Stimulated activated CD8-positive, alpha-beta memory T cell treated with anti-CD3 and anti-CD28 coated beads, Interleukin-7, amount 100 ng/mL, for 4 hours (primary cell): Measurements from ENCODE around the gene RBFOX2.
"Not testable (repeated sequence)": the region's sequence is repeated elsewhere in the genome, so short reads cannot be mapped to it uniquely, and the experiment has no call there.

Source experiments
- DNase-seq, 2 donors: peaks; one replicate each; pipeline ENCODE4 v3.0.0-alpha.2; 2020; ENCODE audit warnings: low read depth in 2 of 2

Gene RBFOX2

GRCh38 chr22:36008565-36008964 lies 20.1 kb downstream of the RBFOX2 start:
- DNase-seq: no peak

DNA sequence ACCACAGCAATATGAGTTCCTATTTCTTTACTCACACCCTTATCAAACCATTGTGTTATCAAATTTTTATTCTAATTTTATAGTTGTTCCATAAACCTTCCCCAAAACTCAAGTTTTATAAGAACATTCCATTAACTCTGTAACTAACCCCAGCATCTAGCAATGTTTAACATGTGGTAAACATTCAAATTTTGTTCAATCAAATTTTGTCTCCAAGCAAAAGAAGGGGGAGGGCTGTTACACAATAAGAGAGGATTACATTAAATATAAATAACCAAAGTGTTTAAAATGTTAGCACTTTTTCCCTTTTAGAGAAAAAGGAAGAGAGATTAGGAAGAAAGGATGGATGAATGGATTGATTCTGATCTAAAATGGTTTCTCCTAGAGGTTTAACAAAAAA lies 20.5 kb downstream of the RBFOX2 start:
- DNase-seq: no peak

- DNase-seq: no peak
These were observed 24.5 kb downstream of the RBFOX2 start for GRCh38 chr22:36003972-36004674.

- DNase-seq: no peak
These were observed 25.8 kb downstream of the RBFOX2 start for GRCh38 chr22:36002718-36003260.

DNA sequence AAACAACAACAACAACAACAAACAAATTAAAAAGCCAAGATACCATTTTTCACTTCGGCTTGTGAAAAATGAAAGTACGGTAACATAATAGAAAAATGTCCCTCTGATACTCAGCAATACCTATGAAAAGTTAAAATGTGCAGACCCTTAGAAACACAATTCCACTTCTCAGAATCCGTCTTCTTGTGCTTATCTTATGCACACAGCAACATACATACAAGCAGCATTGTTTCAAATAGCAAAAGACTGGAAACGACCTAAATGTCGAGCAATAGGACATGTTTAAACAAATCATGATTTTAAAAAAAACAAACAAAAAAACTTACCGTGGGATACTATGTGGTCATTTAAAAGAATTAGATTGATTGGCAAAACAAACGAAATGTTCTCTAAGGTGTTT lies 26.5 kb downstream of the RBFOX2 start:
- no peak for DNase-seq

DNA sequence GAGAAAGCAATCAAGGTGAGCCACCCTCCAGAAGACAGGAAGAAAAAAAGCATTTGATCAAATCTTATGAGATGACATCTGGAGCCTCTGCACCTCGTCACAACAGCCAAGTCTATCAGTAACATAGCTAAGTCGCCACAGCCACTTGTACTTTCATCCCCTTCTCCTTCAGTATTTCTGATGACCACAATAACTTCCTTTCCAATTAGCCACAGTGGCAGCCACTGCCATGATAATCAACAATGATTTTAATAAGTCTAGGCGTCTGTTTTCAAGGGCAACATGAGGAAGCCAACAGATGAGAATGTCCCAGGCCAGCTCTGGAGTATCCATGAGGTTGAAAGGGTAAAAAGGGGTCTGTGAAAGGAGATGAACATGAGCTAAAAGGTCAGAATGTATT lies 29.9 kb downstream of the RBFOX2 start:
- DNase-seq: no peak

- DNase-seq: no peak
These were observed 31.2 kb downstream of the RBFOX2 start for GRCh38 chr22:35997438-35997837.

DNA sequence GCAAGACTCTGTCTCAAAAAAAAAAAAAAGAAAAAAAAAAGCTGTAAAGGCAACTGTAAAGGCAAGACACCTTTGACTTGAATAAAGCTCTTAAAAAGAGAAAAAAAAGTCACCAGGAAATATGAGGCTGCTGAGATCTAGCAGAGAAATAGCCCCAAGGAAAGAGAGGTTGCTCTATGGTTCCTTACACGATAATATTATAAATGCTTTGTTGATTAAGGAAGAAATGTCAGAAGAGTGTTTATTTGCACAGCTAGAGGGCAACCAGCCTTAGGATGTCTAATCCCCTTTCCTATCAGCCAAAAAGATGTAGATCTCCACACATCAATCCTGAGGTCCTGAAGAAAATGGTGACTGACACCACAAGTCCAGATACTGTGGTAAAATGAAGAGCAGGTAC lies 32.0 kb downstream of the RBFOX2 start:
- no peak for DNase-seq

GRCh38 chr22:35995772-35996171 lies 32.9 kb downstream of the RBFOX2 start:
- no peak for DNase-seq

- DNase-seq: no peak
These were observed 33.3 kb downstream of the RBFOX2 start for GRCh38 chr22:35995348-35995747.

GRCh38 chr22:35993727-35994126 lies 34.9 kb downstream of the RBFOX2 start:
- DNase-seq: not testable (repeated sequence)

DNA sequence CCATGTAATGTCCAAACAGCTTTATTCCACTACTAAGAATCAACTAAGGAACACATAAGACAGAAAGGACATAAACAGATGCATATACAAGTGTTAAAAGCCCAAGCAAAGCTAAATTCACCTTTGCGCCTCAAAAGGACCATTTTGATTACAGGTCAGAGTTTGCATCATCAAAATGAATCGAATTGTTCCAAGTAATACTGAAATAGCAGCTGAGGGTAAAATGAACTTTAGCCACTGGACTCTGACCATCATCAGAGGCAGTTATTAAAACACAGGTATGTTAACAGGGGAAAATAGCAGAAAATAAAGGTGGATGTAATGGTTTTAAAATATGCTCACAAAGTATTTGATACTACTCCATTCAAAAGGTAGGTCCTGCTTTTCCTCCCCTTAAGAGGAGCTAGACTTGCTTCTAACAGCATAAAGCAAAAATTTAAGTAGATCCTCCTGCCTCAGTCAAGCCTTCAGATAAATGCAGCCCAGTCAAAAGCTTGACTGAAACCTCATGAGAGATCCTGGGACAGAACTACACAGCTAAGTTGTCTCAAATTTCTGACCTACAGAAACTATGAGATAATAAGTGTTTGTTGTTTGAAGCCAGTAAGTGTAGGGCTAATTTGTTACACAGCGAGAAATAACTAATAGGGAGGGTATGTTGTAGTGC lies 35.4 kb downstream of the RBFOX2 start:
- DNase-seq: no peak

GRCh38 chr22:35991168-35991567 lies 37.5 kb downstream of the RBFOX2 start:
- no peak for DNase-seq

GRCh38 chr22:35988030-35988429 lies 40.6 kb downstream of the RBFOX2 start:
- DNase-seq: no peak

GRCh38 chr22:35987487-35987886 lies 41.1 kb downstream of the RBFOX2 start:
- DNase-seq: no peak

DNA sequence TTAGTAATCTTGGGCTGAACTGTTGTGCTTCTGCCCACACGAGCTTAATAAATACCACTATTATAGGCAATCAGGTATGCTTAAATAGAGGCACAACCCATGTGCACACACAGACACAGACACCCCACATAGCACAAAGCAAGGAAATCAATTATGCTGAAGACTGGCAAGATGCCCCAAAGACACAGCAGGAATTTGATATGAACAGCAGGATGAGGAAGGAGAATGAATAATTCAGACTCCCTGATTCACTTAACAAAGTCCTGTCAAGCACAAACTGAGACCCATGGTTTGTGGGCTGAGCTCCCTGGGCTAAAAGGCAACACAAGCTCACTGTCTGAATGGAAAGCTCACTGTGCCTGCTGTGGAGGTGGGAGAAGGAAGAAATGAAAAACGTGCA lies 42.5 kb downstream of the RBFOX2 start:
- no peak for DNase-seq

DNA sequence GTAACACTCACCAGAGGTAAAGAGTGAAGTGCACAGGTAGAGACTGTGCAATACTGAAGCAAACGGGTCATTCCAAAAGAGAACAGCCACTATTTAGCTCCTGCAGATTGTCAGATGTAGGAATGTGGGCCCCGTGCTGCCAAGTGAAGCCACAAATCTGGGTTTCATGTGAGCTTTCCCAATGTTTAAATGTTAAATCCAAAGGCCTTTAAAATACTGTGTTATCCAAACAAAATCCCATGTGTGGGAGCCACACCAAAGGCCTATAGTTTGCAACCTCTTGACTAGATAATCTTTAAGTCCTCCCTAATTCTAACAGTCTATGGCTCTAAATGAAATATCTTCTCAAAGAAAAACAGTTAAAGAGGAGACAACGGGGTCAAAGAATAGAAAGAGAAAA lies 43.3 kb downstream of the RBFOX2 start:
- DNase-seq: no peak

DNA sequence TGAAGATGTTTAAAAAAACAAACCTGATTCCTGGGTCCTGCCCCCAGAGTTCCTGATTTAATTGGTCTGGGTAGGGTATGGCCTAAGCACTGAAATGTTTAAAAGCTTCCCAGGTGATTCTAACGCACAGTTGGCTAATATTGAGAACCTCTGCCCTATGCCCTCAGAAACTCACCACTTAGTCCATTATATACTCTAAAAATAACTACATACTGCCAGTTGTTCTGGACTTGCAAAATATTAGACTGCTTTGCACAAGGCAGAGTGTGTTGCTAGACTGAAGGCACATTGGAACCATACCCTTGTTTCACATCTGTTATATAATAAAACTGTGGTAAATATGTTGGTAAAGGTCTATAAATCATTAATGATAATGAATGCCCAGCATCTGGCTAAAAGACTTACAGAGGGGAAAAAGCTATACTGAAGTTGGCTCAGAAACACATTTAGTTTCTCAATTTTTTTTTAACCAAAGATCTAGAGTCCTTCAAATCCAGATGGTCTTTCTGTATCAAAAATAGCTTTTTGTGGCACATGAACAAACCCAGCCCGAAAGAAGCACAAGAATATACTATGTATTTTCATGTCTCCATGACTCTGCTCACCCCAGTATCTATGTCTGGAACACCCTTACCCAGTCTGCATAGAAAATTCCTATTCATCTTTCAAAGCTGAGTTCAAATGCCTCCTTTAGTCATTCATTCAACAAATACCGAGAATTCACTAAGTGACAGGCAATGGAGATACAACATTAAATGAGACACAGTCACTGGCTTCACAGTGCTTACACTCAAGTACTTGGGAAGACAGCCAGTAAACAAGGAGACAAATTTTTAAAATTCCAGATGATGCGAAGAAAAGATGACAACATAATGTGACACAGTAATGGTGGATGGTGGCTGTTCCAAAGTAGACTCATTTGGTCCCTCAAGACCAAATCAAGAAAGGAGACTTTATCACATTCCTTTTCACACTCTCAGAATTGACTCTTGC lies 44.1 kb downstream of the RBFOX2 start:
- no peak for DNase-seq

DNA sequence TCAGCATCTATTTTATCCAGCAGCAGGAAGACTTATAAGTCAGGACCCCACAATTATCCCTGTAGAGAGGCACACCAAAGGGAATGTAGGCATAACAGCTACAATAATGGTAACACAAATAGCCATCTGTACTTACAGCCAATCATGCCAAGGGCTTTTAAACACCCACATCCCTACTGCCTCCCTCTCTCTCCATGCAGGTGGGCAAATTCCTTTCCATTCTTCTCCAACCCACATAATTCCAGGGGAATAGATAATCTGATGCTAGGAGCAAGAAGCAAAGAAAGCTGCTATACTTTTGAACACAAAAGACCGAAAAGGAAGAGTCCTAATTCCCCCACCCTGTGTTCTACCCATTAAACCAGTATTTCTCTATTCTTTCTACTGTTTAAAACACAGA lies 46.7 kb downstream of the RBFOX2 start:
- no peak for DNase-seq

GRCh38 chr22:35978889-35979288 lies 49.7 kb downstream of the RBFOX2 start:
- DNase-seq: no peak

DNA sequence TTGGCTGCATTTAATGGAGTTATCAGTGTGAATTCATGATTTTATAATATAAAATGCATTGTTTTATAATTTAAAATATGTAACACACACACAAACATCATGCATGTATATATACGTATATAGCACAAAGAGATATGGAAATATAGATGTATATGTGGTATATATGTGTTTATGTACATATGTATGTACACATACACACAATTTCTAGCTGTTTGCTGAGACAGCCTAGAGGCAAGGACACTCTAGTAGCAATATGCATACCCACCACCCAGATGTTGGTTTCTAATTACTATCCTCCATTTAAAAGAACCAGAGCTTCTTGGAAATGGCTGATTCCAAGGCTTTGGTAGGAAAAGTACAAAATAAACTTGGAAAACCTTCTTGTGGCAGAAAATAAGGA lies 50.4 kb downstream of the RBFOX2 start:
- DNase-seq: no peak

DNA sequence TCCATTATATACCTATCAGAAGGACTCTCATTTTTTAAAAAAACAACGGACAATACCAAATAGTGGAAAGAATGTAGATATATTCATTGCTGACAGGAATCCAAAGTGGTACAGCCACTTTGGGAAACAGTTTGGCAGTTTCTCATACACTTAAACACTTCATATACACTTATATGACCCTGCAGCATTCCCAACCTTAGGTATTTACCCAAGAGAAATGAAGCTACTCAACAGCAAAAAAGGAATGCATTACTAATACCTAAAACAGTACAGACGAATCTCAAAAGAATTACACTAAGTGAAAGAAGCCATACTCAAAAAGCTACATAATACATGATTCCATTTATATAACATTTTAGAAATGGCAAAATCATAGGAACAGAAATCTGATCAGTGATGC lies 51.5 kb downstream of the RBFOX2 start:
- DNase-seq: no peak
